Osteocyte (in vitro differentiated cells): Measurements from ENCODE around the gene COL27A1. TPM values are rescaled to one million over a fixed set of nuclear protein-coding genes. Genes with fewer than 3 reads are reported as not detected.

Experiments used
- DNase-seq: peaks from one replicate; pipeline ENCODE4 v3.0.0; 2021; ENCODE audit warnings: mixed read lengths; ENCODE audit not compliant: unreplicated experiment; ENCODE audit errors: extremely low spot score
- H3K27ac Mint-ChIP-seq: one replicate; pipeline ENCODE4 v1.8.0; 2021; ENCODE audit warnings: mild to moderate bottlenecking, mixed read lengths; ENCODE audit not compliant: unreplicated experiment
- H3K27me3 Mint-ChIP-seq: one replicate; pipeline ENCODE4 v1.8.0; 2021; ENCODE audit warnings: mixed read lengths; ENCODE audit not compliant: unreplicated experiment
- H3K36me3 Mint-ChIP-seq: one replicate; pipeline ENCODE4 v1.8.0; 2021; ENCODE audit warnings: mixed read lengths; ENCODE audit not compliant: unreplicated experiment
- H3K4me1 Mint-ChIP-seq: one replicate; pipeline ENCODE4 v1.8.0; 2021; ENCODE audit warnings: mixed read lengths; ENCODE audit not compliant: unreplicated experiment
- H3K4me3 Mint-ChIP-seq: one replicate; pipeline ENCODE4 v1.8.0; 2021; ENCODE audit warnings: mild to moderate bottlenecking, moderate library complexity, mixed read lengths; ENCODE audit not compliant: unreplicated experiment
- H3K9me3 Mint-ChIP-seq: one replicate; pipeline ENCODE4 v1.8.0; 2021; ENCODE audit warnings: mixed read lengths; ENCODE audit not compliant: unreplicated experiment
- CTCF ChIP-seq: fragments of 200-600 bp; sonication (generic); IDR thresholded peaks from 2 replicates; pipeline ENCODE4 v1.5.0; 2021; ENCODE audit warnings: antibody characterized with exemption, mild to moderate bottlenecking, moderate library complexity
- total RNA-seq: library from RNA; stranded (reverse); gene quantifications from 2 replicates; pipeline ENCODE4 v1.2.1, GENCODE V29; 2021

COL27A1 gene
- total RNA-seq, 1 donor from 2014 or later = 44.4 TPM

DNA sequence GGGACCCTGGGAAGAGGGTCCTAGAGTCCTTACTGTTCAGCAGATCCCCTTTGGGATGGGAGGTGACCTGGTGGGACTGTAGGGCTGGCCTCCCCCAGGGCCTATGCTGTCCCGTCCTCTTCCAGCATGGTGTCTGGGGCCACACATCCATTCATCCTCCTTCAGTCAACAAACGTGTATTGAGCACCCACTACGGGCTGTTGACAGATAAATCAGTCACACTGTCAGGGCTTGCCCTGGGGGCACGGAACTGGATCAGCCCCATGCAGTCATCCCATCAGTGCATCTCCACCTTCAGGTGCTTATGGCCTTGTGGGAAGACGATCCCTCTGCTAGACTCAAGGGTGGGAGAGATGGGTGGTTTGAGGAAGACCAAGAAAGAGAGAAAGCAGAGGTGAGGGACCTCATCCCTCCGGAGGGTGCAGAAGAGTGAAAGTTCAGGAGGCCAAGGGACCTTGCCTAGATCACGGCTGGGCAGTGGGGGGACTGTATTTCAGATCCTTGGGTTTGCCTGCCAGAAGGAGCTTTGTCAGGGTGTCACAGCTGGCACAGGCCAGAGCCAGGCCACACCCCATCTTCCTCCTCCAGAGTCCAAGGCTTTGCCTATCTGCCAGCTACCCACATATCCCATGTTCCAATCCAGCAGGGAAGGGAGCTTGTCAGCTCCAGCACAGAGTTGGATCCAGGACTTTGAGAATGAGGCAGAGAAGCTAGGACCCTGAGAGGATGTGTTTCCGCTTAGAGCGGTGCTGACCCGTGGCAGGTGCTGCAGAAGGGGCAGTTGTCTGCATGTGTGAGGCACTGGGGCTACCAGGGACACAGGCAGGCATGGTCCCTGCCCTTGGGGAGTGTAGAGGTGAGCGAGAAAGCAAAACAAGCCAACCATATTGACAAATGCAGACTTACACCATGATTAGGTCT, 30.5 kb downstream of the COL27A1 start:
- H3K27me3 Mint-ChIP-seq = no peaks in the 10 kb centered on the region
- H3K4me3 Mint-ChIP-seq = no peak overlapping the region
- peaks cover 5% of the 10 kb centered on the region for H3K9me3 Mint-ChIP-seq
- no peak for DNase-seq
- H3K27ac Mint-ChIP-seq = no peak overlapping the region
- H3K36me3 Mint-ChIP-seq = peaks cover 38% of the 10 kb centered on the region
- TF ChIP-seq CTCF = no peak
- H3K4me1 Mint-ChIP-seq = peaks cover 11% of the 10 kb centered on the region

- Mint-ChIP-seq H3K27me3 (no peaks in the 10 kb centered on the region), H3K4me1 (peaks cover 2% of the 10 kb centered on the region), H3K4me3 (no peak overlapping the region), H3K9me3 (peaks cover 5% of the 10 kb centered on the region), H3K27ac (no peak overlapping the region), H3K36me3 (peaks cover 45% of the 10 kb centered on the region)
- no peak for TF ChIP-seq CTCF
- DNase-seq = no peak
These were observed 31.4 kb downstream of the COL27A1 start for GRCh38 chr9:114186605-114187289.

GRCh38 chr9:114187827-114188226, 32.5 kb downstream of the COL27A1 start:
- TF ChIP-seq CTCF = no peak
- Mint-ChIP-seq H3K27ac (no peak overlapping the region), H3K4me3 (no peak overlapping the region), H3K27me3 (no peaks in the 10 kb centered on the region), H3K4me1 (no peaks in the 10 kb centered on the region), H3K9me3 (peaks cover 5% of the 10 kb centered on the region), H3K36me3 (peaks cover 43% of the 10 kb centered on the region)
- no peak for DNase-seq

DNA sequence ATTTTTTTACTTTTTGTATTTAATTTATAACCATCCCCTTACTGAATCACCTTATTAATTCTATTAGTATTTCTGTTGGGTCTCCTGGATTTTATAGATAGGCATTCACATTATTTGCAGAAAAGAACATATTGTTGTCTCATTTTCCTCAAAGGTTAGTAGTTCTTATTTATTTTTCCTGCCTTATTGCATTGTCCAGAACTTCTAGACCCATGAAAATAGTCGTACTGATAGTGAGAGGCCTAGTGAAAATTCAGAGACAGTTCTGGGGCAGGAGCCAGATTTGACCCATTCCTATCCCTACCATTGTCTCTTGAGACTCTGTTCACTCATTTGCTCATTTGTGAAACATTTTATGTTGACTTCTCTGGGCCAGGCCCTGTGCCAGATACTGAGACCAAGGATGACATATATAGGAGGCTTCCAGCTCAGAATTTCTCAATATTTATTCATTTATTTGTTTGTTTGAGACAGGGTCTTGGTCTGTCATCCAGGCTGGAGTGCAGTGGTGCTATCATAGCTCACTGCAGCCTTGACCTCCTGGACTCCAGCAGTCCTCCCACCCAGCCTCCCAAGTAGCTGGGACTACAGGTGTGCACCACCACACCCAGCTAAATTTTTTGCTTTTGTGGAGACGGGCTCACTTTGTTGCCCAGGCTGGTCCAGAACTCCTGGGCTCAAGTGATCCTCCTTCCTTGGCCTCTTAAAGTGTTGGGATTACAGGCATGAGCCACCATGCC, 34.7 kb downstream of the COL27A1 start:
- no peak for DNase-seq
- TF ChIP-seq CTCF = no peak
- no peaks in the 10 kb centered on the region for H3K27me3 Mint-ChIP-seq
- no peak overlapping the region for H3K27ac Mint-ChIP-seq
- peaks cover 39% of the 10 kb centered on the region for H3K36me3 Mint-ChIP-seq
- peaks cover 5% of the 10 kb centered on the region for H3K9me3 Mint-ChIP-seq
- no peaks in the 10 kb centered on the region for H3K4me1 Mint-ChIP-seq
- no peak overlapping the region for H3K4me3 Mint-ChIP-seq
